Measurements from ENCODE around the gene CEP68.

The CEP68 gene

DNA sequence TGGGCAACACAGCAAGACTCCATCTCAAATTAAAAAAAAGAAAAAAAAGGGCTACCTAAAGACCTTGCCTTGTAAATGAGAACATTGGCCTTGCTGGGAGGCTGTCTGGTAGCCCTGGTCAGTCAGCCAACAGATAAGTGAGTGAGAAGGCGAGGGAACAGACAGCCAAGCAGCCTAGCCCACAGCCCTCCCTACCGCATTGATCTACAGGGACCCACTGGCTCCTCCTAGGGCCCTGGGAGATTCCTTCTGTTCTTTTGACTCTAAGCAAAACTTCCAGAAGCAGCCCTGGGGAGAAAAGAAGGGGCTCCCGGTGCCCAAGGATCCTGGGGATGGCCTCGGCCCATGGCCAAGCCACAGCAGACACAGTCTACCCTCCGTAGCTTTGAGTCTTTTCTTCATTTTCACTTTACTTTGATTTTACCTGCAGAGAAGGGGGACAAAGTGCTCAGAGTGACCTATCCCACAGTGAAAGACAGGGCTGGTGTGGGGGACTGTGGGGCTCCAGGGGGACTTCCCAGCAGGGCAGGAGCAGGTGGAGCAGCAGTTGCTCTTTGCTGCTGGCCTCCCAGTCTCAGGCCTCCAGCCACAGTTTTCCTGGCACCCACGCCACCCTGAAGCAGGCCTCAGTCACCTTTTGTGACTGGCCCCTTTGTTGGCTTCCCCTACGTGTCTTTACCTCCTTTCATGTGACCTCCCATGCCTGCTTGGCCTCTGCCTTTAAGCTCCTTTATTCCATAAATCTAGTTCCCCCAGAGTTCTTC is 5.1 kb downstream of the CEP68 start:
- H3K27me3 Mint-ChIP-seq = no peaks in the 10 kb centered on the region
- no peak overlapping the region for H3K4me3 Mint-ChIP-seq
- H3K4me1 Mint-ChIP-seq (ENCODE audit: low read depth) = peaks cover 60% of the 10 kb centered on the region
- H3K27ac Mint-ChIP-seq = no peak overlapping the region
- no peaks in the 10 kb centered on the region for H3K9me3 Mint-ChIP-seq (ENCODE audit: low read depth)
- H3K36me3 Mint-ChIP-seq = no peaks in the 10 kb centered on the region

DNA sequence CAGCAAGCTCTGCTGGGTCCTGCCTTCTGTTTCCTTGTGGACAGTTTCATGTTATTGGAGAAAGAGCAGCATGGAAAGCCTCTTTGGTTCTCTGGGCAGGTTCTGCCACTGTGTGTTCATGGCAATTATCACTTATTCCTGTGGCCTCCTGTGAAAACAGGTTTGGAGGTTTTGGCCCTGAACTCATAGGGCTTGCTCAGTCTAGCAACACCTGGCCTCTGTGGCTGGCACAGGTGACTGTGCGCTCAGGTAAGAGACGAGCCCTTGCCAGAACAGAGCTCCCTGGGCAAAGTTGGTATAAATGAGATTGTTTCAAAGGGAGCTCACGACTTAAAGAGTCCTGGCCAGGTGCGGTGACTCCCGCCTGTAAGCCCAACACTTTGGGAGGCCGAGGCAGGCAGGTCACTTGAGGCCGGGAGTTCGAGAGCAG is 5.7 kb downstream of the CEP68 start:
- Mint-ChIP-seq H3K4me3 (no peak overlapping the region), H3K27ac (no peak overlapping the region), H3K36me3 (no peaks in the 10 kb centered on the region), H3K27me3 (no peaks in the 10 kb centered on the region), H3K4me1 (ENCODE audit: low read depth) (peaks cover 62% of the 10 kb centered on the region), H3K9me3 (ENCODE audit: low read depth) (no peaks in the 10 kb centered on the region)

- Mint-ChIP-seq H3K27ac (no peak overlapping the region), H3K9me3 (ENCODE audit: low read depth) (no peaks in the 10 kb centered on the region), H3K27me3 (no peaks in the 10 kb centered on the region), H3K4me1 (ENCODE audit: low read depth) (peaks cover 62% of the 10 kb centered on the region), H3K4me3 (no peak overlapping the region), H3K36me3 (no peaks in the 10 kb centered on the region)
These were observed 6.9 kb downstream of the CEP68 start for GRCh38 chr2:65062843-65063825.

DNA sequence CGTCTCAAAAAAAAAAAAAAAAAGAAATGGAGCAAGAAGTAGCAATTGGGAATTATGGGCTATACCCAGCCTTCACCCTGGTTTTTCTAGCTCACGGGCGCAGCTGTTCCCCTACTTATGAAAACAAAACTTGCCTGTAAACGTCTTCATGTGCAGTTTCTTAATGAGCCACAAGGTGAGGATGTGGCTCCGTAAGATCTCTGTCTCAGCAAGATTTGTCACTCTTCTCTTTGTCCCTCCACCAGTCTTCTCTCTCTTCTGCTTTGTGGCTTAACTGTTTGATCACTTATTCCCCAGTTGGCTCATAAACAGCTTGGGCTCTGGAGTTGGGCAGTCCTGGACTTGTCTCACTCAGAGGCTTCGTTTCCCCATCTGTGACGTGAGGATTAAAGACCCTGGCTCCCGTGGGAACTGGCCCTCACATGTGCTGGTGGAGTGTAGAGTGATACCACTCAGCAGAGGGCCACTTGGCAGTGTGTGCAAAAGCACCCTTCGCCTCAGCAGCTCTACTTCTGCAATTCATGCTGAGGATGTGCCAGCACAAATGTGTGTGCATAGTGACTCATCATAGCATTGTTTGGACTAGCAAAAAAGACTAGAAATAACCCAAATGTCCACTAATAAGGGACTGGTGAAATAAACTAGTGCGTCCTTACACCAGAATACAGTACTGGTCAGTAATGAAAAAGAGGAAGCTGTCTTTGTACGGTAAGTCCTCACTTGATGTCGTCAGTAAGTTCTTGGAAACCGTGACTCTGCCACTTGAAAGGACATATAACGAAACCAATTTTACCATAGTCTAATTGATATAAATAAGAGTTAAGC is 8.7 kb downstream of the CEP68 start:
- Mint-ChIP-seq H3K36me3 (no peaks in the 10 kb centered on the region), H3K4me1 (ENCODE audit: low read depth) (peaks cover 53% of the 10 kb centered on the region), H3K27me3 (no peaks in the 10 kb centered on the region), H3K27ac (peak overlapping the region; percentile 28), H3K4me3 (no peak overlapping the region), H3K9me3 (ENCODE audit: low read depth) (no peaks in the 10 kb centered on the region)

GRCh38 chr2:65067806-65068553 is 11.8 kb downstream of the CEP68 start:
- Mint-ChIP-seq H3K27me3 (no peaks in the 10 kb centered on the region), H3K4me3 (peak overlapping the region; percentile 24), H3K36me3 (peaks cover 3% of the 10 kb centered on the region), H3K4me1 (ENCODE audit: low read depth) (peaks cover 50% of the 10 kb centered on the region), H3K9me3 (ENCODE audit: low read depth) (no peaks in the 10 kb centered on the region), H3K27ac (peak overlapping the region; percentile 80)

GRCh38 chr2:65069439-65069824 is 13.2 kb downstream of the CEP68 start:
- Mint-ChIP-seq H3K9me3 (ENCODE audit: low read depth) (no peaks in the 10 kb centered on the region), H3K27me3 (no peaks in the 10 kb centered on the region), H3K27ac (peak overlapping the region; percentile 87), H3K36me3 (peaks cover 3% of the 10 kb centered on the region), H3K4me1 (ENCODE audit: low read depth) (peaks cover 42% of the 10 kb centered on the region), H3K4me3 (no peak overlapping the region)

DNA sequence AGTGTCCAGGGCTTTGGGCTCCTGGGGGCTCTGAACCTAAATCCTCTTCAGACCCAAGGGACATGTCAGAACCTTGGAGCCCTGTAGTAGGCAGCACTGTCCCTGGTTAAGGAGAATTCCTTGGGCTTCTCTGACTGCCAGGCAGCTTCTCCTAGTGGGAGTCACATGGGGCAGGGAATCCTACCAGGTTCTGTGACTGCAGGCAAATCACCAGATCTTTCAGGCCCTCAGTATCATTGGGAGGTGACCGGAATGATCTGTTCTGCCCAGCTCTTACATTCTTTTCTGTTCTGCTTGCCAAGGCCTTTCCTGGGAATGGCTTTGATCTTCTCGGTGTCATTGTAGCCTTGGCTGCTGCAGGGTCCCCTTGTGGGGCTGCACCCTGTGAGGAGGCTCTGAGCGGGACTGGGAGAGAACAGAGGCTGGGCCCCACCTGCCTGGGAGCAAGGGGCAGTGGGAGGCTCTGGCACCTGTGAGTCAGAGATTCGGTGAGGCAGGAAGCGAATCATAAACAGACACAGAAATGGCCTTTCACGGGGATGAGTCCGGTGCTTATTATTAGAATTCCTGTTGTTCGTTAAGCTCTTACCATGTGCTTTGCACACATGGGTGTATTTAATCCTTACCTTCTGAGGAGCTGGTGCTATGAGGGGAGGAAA is 14.1 kb downstream of the CEP68 start:
- Mint-ChIP-seq H3K4me3 (no peak overlapping the region), H3K9me3 (ENCODE audit: low read depth) (no peaks in the 10 kb centered on the region), H3K4me1 (ENCODE audit: low read depth) (peaks cover 34% of the 10 kb centered on the region), H3K36me3 (peaks cover 3% of the 10 kb centered on the region), H3K27me3 (no peaks in the 10 kb centered on the region), H3K27ac (peak overlapping the region; percentile 92)

GRCh38 chr2:65070856-65071255 is 14.6 kb downstream of the CEP68 start:
- Mint-ChIP-seq H3K27me3 (no peaks in the 10 kb centered on the region), H3K4me1 (ENCODE audit: low read depth) (peaks cover 30% of the 10 kb centered on the region), H3K36me3 (peaks cover 3% of the 10 kb centered on the region), H3K9me3 (ENCODE audit: low read depth) (no peaks in the 10 kb centered on the region), H3K4me3 (no peak overlapping the region), H3K27ac (peak overlapping the region; percentile 92)

DNA sequence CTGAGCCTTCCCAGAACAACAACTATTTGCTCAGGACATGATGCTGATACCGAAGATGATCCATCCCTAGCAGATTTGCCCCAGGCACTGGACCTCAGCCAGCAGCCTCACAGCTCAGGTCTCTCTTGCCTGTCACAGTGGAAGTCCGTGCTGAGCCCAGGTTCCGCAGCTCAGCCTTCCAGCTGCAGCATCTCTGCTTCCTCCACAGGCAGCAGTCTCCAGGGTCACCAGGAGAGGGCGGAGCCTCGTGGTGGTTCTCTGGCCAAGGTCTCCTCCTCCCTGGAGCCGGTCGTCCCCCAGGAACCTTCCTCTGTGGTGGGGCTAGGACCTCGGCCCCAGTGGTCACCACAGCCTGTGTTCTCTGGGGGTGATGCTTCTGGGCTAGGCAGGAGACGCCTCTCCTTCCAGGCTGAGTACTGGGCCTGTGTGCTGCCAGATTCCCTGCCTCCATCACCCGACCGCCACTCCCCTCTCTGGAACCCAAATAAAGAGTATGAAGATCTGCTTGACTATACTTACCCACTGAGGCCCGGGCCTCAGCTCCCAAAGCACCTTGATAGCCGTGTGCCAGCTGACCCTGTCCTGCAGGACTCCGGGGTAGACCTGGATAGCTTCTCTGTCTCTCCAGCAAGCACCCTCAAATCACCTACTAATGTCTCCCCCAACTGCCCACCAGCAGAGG is 15.4 kb downstream of the CEP68 start:
- Mint-ChIP-seq H3K4me3 (no peak overlapping the region), H3K9me3 (ENCODE audit: low read depth) (no peaks in the 10 kb centered on the region), H3K4me1 (ENCODE audit: low read depth) (peaks cover 27% of the 10 kb centered on the region), H3K36me3 (peaks cover 3% of the 10 kb centered on the region), H3K27ac (peak overlapping the region; percentile 66), H3K27me3 (no peaks in the 10 kb centered on the region)

GRCh38 chr2:65072181-65072970 is 16.2 kb downstream of the CEP68 start:
- Mint-ChIP-seq H3K36me3 (peaks cover 3% of the 10 kb centered on the region), H3K9me3 (ENCODE audit: low read depth) (no peaks in the 10 kb centered on the region), H3K27me3 (no peaks in the 10 kb centered on the region), H3K4me1 (ENCODE audit: low read depth) (peaks cover 19% of the 10 kb centered on the region), H3K27ac (peak overlapping the region; percentile 34), H3K4me3 (no peak overlapping the region)

GRCh38 chr2:65073879-65074565 is 17.8 kb downstream of the CEP68 start:
- H3K4me1 Mint-ChIP-seq (ENCODE audit: low read depth) = peaks cover 7% of the 10 kb centered on the region
- no peak overlapping the region for H3K4me3 Mint-ChIP-seq
- no peaks in the 10 kb centered on the region for H3K27me3 Mint-ChIP-seq
- H3K9me3 Mint-ChIP-seq (ENCODE audit: low read depth) = no peaks in the 10 kb centered on the region
- H3K36me3 Mint-ChIP-seq = peaks cover 3% of the 10 kb centered on the region
- H3K27ac Mint-ChIP-seq = peak overlapping the region; percentile 54

- Mint-ChIP-seq H3K4me1 (ENCODE audit: low read depth) (peaks cover 7% of the 10 kb centered on the region), H3K36me3 (peaks cover 3% of the 10 kb centered on the region), H3K4me3 (no peak overlapping the region), H3K27me3 (no peaks in the 10 kb centered on the region), H3K9me3 (ENCODE audit: low read depth) (no peaks in the 10 kb centered on the region), H3K27ac (no peak overlapping the region)
These were observed 19.0 kb downstream of the CEP68 start for GRCh38 chr2:65075176-65075575.
